Endothelial cell (in vitro differentiated cells): Measurements from ENCODE around the gene RAD18. TPM values are rescaled to one million over a fixed set of nuclear protein-coding genes. Genes with fewer than 3 reads are reported as not detected.

ENCODE experiments used
- DNase-seq: peaks from one replicate; pipeline ENCODE4 v3.0.0; 2021; ENCODE audit warnings: low spot score
- H3K27ac Mint-ChIP-seq: one replicate; pipeline ENCODE4 v1.8.0; 2021; ENCODE audit warnings: mixed read lengths, inconsistent platforms; ENCODE audit not compliant: unreplicated experiment
- H3K27me3 Mint-ChIP-seq: one replicate; pipeline ENCODE4 v1.8.0; 2021; ENCODE audit warnings: mild to moderate bottlenecking, moderate library complexity, mixed read lengths, inconsistent platforms; ENCODE audit not compliant: unreplicated experiment
- H3K36me3 Mint-ChIP-seq: one replicate; pipeline ENCODE4 v1.8.0; 2021; ENCODE audit warnings: mild to moderate bottlenecking, low read depth, mixed read lengths, inconsistent platforms; ENCODE audit not compliant: unreplicated experiment
- H3K4me1 Mint-ChIP-seq: one replicate; pipeline ENCODE4 v1.8.0; 2021; ENCODE audit warnings: mild to moderate bottlenecking, mixed read lengths, inconsistent platforms; ENCODE audit not compliant: unreplicated experiment
- H3K4me3 Mint-ChIP-seq: one replicate; pipeline ENCODE4 v1.8.0; 2021; ENCODE audit warnings: mild to moderate bottlenecking, mixed read lengths, inconsistent platforms; ENCODE audit not compliant: unreplicated experiment
- H3K9me3 Mint-ChIP-seq: one replicate; pipeline ENCODE4 v1.8.0; 2021; ENCODE audit warnings: mixed read lengths, inconsistent platforms; ENCODE audit not compliant: unreplicated experiment
- total RNA-seq: library from RNA; stranded (reverse); fragmentation: NEBNext Ultra II Directional; extraction: Animal tissue kit (Norgen Biotek cat#: 25700); gene quantifications from one replicate; pipeline ENCODE4 v1.2.1, GENCODE V29; 2021; ENCODE audit not compliant: unreplicated experiment
- TF ChIP-seq, protein P1 (sequence below): fragments of 200-600 bp; sonication (generic); IDR thresholded peaks from one replicate; pipeline ENCODE4 v1.5.0; 2021; ENCODE audit warnings: antibody characterized with exemption; ENCODE audit not compliant: unreplicated experiment

The RAD18 gene
- total RNA-seq, 1 donor from 2014 or later, result 12.2 TPM

DNA sequence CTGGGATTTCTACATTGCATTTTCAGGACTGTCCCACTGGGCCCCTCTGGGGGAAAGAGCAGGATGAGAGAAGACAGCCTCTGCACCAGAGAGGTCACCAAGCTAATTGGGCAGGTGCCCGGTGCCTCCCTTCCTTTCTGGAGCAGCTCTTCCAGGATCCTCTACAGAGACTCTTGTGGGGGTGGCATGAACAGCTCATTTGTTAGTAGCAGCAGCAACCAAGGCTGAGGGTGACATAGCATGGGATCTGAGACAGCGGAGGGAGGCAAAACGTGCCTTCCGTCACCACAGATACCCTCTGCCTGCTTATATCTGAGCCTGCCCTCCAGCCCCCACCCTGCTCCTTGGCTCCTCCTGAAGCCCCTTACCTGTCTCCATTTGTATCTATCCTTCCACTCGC, 110.8 kb downstream of the RAD18 start:
- Mint-ChIP-seq H3K9me3 (no peaks in the 10 kb centered on the region), H3K27me3 (peaks cover 7% of the 10 kb centered on the region), H3K27ac (no peak overlapping the region), H3K36me3 (no peaks in the 10 kb centered on the region), H3K4me3 (no peak overlapping the region), H3K4me1 (peaks cover 8% of the 10 kb centered on the region)
- DNase-seq, result no peak
- TF ChIP-seq, protein P1, sequence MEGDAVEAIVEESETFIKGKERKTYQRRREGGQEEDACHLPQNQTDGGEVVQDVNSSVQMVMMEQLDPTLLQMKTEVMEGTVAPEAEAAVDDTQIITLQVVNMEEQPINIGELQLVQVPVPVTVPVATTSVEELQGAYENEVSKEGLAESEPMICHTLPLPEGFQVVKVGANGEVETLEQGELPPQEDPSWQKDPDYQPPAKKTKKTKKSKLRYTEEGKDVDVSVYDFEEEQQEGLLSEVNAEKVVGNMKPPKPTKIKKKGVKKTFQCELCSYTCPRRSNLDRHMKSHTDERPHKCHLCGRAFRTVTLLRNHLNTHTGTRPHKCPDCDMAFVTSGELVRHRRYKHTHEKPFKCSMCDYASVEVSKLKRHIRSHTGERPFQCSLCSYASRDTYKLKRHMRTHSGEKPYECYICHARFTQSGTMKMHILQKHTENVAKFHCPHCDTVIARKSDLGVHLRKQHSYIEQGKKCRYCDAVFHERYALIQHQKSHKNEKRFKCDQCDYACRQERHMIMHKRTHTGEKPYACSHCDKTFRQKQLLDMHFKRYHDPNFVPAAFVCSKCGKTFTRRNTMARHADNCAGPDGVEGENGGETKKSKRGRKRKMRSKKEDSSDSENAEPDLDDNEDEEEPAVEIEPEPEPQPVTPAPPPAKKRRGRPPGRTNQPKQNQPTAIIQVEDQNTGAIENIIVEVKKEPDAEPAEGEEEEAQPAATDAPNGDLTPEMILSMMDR, result no peak

DNA sequence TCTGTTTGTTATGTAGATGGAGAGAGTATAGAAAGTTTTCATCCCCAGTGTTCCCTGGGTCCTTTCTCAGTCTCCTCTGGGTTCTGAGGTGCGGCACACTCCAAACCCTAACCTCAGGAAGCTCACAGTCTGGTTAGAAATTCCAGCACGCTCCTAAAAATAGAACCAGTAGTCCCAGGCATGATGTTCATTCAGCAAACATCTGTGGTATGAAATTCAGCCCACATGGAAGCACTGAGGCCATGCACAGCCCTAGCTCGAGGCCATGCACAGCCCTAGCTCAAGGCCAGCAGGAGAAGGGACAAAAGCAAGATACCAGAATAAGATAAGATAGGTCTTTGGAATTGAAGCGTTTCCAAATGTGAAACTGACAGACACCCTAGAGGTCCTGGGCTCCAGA, 111.6 kb downstream of the RAD18 start:
- H3K36me3 Mint-ChIP-seq, result no peaks in the 10 kb centered on the region
- H3K9me3 Mint-ChIP-seq, result no peaks in the 10 kb centered on the region
- no peak for DNase-seq
- no peak overlapping the region for H3K4me3 Mint-ChIP-seq
- H3K4me1 Mint-ChIP-seq, result peaks cover 8% of the 10 kb centered on the region
- peaks cover 7% of the 10 kb centered on the region for H3K27me3 Mint-ChIP-seq
- H3K27ac Mint-ChIP-seq, result no peak overlapping the region
- TF ChIP-seq, protein P1, result no peak

DNA sequence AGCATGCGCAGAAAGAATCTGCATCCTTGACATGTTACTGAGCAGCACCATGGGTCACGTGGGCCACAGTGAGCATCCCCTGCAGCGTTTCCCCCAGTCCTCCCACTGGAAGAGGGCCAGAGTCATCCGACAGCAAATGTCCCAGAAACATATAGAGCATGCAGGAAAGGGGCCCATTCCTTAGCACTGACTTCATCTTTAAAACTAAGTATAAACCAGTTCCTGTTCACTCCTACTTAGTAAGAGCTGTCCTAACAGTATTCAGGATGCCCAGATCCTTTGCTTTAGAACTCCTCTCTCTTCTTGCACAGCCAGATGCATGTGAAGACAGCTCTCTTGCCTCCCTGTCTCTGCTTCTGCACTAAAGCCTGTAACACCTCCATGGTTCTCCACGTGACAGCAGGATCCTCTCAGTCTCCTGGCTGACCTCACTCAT, 114.6 kb downstream of the RAD18 start:
- Mint-ChIP-seq H3K4me3 (no peak overlapping the region), H3K27ac (peak overlapping the region; percentile 21), H3K27me3 (peaks cover 2% of the 10 kb centered on the region), H3K9me3 (no peaks in the 10 kb centered on the region), H3K36me3 (no peaks in the 10 kb centered on the region), H3K4me1 (peaks cover 8% of the 10 kb centered on the region)
- TF ChIP-seq, protein P1, result no peak
- DNase-seq, result no peak

DNA sequence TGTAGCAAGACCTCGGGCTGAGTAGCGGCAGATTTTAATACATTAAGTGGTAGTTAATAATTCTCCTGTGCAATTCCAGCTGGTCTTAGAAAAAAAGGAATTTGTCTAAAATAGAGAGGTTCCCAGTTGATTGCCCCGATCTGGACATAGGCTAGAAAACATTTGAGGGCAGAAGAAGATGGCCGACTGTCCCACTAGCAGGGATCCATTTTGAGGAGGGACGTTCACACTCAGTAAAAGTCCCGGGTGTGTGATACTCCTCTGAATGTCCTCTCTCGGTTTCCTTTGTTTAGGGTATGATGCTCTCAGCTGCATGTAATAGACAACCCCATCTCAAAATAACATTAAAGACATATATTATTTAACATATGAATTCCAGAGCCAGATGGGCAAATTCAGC, 116.0 kb downstream of the RAD18 start:
- H3K27ac Mint-ChIP-seq, result no peak overlapping the region

DNA sequence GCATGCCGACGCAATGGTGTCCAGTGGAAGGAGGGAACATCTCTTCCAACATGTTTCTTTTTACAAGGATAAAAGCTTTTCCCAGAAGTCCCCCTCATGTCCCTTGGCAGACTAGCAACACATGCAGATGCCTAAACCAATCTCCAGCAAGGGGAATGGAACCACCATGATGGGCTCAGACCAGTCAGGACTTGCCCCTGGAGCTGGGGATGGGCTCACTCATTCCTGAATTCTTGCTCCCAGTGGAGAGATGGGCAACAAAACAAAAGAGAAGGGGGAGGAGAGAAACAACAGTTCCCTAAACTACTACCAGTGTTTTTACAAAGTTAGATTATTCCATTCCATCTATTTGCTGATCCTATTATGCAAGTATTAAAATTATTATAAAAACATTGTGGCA, 117.1 kb downstream of the RAD18 start:
- peaks cover 2% of the 10 kb centered on the region for H3K27me3 Mint-ChIP-seq
- no peak for DNase-seq
- H3K36me3 Mint-ChIP-seq, result no peaks in the 10 kb centered on the region
- no peak overlapping the region for H3K4me3 Mint-ChIP-seq
- TF ChIP-seq, protein P1, result no peak
- H3K9me3 Mint-ChIP-seq, result no peaks in the 10 kb centered on the region
- H3K27ac Mint-ChIP-seq, result no peak overlapping the region
- peaks cover 18% of the 10 kb centered on the region for H3K4me1 Mint-ChIP-seq

More for the DNA sequence above, 116.0 kb downstream of the RAD18 start:
- Mint-ChIP-seq H3K27me3 (peaks cover 2% of the 10 kb centered on the region), H3K36me3 (no peaks in the 10 kb centered on the region), H3K4me3 (no peak overlapping the region), H3K4me1 (peaks cover 8% of the 10 kb centered on the region), H3K9me3 (no peaks in the 10 kb centered on the region)
- no peak for DNase-seq
- TF ChIP-seq, protein P1, result no peak
